Neural cell (in vitro differentiated cells): ENCODE results near the gene CFAP221.

Experiments
- CTCF ChIP-seq: fragments of 450-650 bp; IDR thresholded peaks from 2 replicates; pipeline ENCODE4 v1.5.1; 2014; ENCODE audit warnings: antibody characterized with exemption, mild to moderate bottlenecking, moderate library complexity; ENCODE audit not compliant: poor library complexity, severe bottlenecking
- EP300 ChIP-seq: fragments of 450-650 bp; conservative IDR thresholded peaks from 2 replicates; pipeline ENCODE4 v1.6.1; 2014; ENCODE audit warnings: antibody characterized with exemption, mild to moderate bottlenecking, moderate library complexity; ENCODE audit not compliant: poor library complexity, severe bottlenecking
- EZH2 ChIP-seq: fragments of 200-600, 300-800 bp; shearing (Covaris generic), sonication (generic); IDR thresholded peaks from 2 replicates; pipeline ENCODE4 v1.6.1; 2014; ENCODE audit warnings: antibody characterized with exemption, low read length, borderline replicate concordance, mild to moderate bottlenecking; ENCODE audit not compliant: insufficient read depth, poor library complexity, severe bottlenecking
- MXI1 ChIP-seq: fragments of 450-650 bp; conservative IDR thresholded peaks from 2 replicates; pipeline ENCODE4 v1.6.1; 2014; ENCODE audit warnings: antibody characterized with exemption, mild to moderate bottlenecking; ENCODE audit not compliant: poor library complexity, severe bottlenecking
- POLR2AphosphoS5 ChIP-seq: IDR thresholded peaks from 2 replicates; pipeline ENCODE4 v1.6.1; 2012
- RAD21 ChIP-seq: fragments of 450-650 bp; conservative IDR thresholded peaks from 2 replicates; pipeline ENCODE4 v1.6.1; 2014; ENCODE audit warnings: antibody characterized with exemption, mild to moderate bottlenecking, moderate library complexity
- SMC3 ChIP-seq: fragments of 450-650 bp; conservative IDR thresholded peaks from 2 replicates; pipeline ENCODE4 v1.6.1; 2014; ENCODE audit warnings: antibody characterized with exemption, mild to moderate bottlenecking, moderate library complexity; ENCODE audit not compliant: poor library complexity
- TAF1 ChIP-seq: IDR thresholded peaks from 2 replicates; pipeline ENCODE4 v1.6.1; 2012; ENCODE audit warnings: low read depth

GRCh38 chr2:119697290-119698020 lies 153.2 kb downstream of the CFAP221 start:
- TF ChIP-seq TAF1 (no peak), CTCF (no peak), EZH2 (no peak), RAD21 (no peak), EP300 (no peak), POLR2AphosphoS5 (no peak), SMC3 (no peak), MXI1 (no peak)
